SK-N-SH (cell line): ENCODE data around the gene ZFAND6. TPM values are rescaled to one million over a fixed set of nuclear protein-coding genes. Genes with fewer than 3 reads are reported as not detected.

ENCODE experiments used
- CTCF ChIA-PET: fragments of 300-600, 350-600 bp; formaldehyde crosslinking; extraction: SDS; loops from one replicate; lab custom pipeline; 2021; lab: Yijun Ruan, JAX
- POLR2A ChIA-PET: fragments of 350-600 bp; sonication (Branson Sonifier 250); formaldehyde crosslinking; extraction: SDS; loops from one replicate; lab custom pipeline; 2020; ENCODE audit warnings: antibody characterized with exemption, inconsistent platforms; lab: Yijun Ruan, JAX
- DNase-seq: peaks from one replicate; pipeline ENCODE4 v3.0.0; 2012
- H2AFZ ChIP-seq: fragments of 200-600 bp; sonication (generic); 2 replicates; pipeline ENCODE4 v1.8.1; 2016; ENCODE audit warnings: antibody characterized with exemption, mild to moderate bottlenecking, low read depth
- H3F3A ChIP-seq: fragments of 200-600 bp; sonication (generic); replicated peaks from 2 replicates; pipeline ENCODE3; 2016; ENCODE audit warnings: antibody characterized with exemption, mild to moderate bottlenecking; ENCODE audit not compliant: insufficient read depth
- H3K27ac ChIP-seq, 2 experiments: fragments of 200-500 bp in 1 of 2; fragments of 200-600 bp in 1 of 2; sonication (Bioruptor generic) in 1 of 2; sonication (generic), shearing (Covaris generic) in 1 of 2; 2 replicates each; pipeline versions ENCODE4 v1.5.1 to v1.6.1; 2014 to 2016; ENCODE audit warnings: low read depth in 2 of 2, inconsistent platforms in 1 of 2, low read length in 1 of 2, mild to moderate bottlenecking in 1 of 2, mixed read lengths in 1 of 2
- H3K27me3 ChIP-seq: fragments of 200-600 bp; sonication (generic), shearing (Covaris generic); 2 replicates; pipeline ENCODE4 v1.6.1; 2016; ENCODE audit warnings: mixed run types; ENCODE audit not compliant: insufficient read depth
- H3K36me3 ChIP-seq, 2 experiments: fragments of 200-500 bp in 1 of 2; fragments of 200-600 bp in 1 of 2; sonication (Bioruptor generic) in 1 of 2; sonication (generic) in 1 of 2; replicated peaks in 1 of 2; 2 replicates each; pipeline versions ENCODE3 to v1.5.1; 2014 to 2016; ENCODE audit warnings: low read length in 1 of 2, mild to moderate bottlenecking in 1 of 2; ENCODE audit not compliant: insufficient read depth in 2 of 2, control insufficient read depth in 1 of 2
- H3K4me1 ChIP-seq, 2 experiments: fragments of 200-500 bp in 1 of 2; fragments of 200-600 bp in 1 of 2; sonication (Bioruptor generic) in 1 of 2; sonication (generic), shearing (Covaris generic) in 1 of 2; 2 replicates each; pipeline versions ENCODE4 v1.5.1 to v1.6.1; 2014 to 2016; ENCODE audit warnings: low read depth in 1 of 2, low read length in 1 of 2, mixed run types in 1 of 2; ENCODE audit not compliant: insufficient read depth in 2 of 2, control insufficient read depth in 1 of 2
- H3K4me2 ChIP-seq: fragments of 200-600 bp; sonication (generic), shearing (Covaris generic); 2 replicates; pipeline ENCODE4 v1.6.1; 2017; ENCODE audit warnings: mixed run types
- H3K4me3 ChIP-seq, 2 experiments: fragments of 200-500 bp in 1 of 2; fragments of 200-600 bp in 1 of 2; sonication (Bioruptor generic) in 1 of 2; sonication (generic), shearing (Covaris generic) in 1 of 2; 2 replicates each; pipeline versions ENCODE4 v1.5.1 to v1.8.1; 2014 to 2016; ENCODE audit warnings: low read depth in 2 of 2, inconsistent platforms in 1 of 2, low read length in 1 of 2, mild to moderate bottlenecking in 1 of 2, mixed read lengths in 1 of 2, moderate library complexity in 1 of 2
- H3K79me2 ChIP-seq: fragments of 200-600 bp; sonication (generic); 2 replicates; pipeline ENCODE4 v1.8.1; 2017; ENCODE audit warnings: mild to moderate bottlenecking; ENCODE audit not compliant: insufficient read depth
- H3K9ac ChIP-seq: fragments of 200-600 bp; sonication (generic); 2 replicates; pipeline ENCODE4 v1.6.1; 2017; ENCODE audit warnings: mixed run types
- H3K9me2 ChIP-seq: fragments of 200-600 bp; sonication (generic); 2 replicates; pipeline ENCODE4 v1.6.1; 2017; ENCODE audit warnings: mixed run types
- H3K9me3 ChIP-seq: fragments of 200-600 bp; sonication (generic); 2 replicates; pipeline ENCODE4 v1.6.1; 2017; ENCODE audit warnings: mixed run types, mild to moderate bottlenecking, moderate library complexity
- H4K20me1 ChIP-seq: fragments of 200-600 bp; sonication (generic); 2 replicates; pipeline ENCODE4 v1.6.1; 2017; ENCODE audit warnings: mild to moderate bottlenecking, mixed run types; ENCODE audit not compliant: insufficient read depth
- ELF1 ChIP-seq: IDR thresholded peaks from 2 replicates; pipeline ENCODE4 v1.4.0; 2012
- EZH2phosphoT487 ChIP-seq: fragments of 200-600 bp; sonication (generic); IDR thresholded peaks from 2 replicates; pipeline ENCODE4 v1.6.1; 2017; ENCODE audit warnings: low read depth, mixed run types, mild to moderate bottlenecking, antibody characterized with exemption, moderate library complexity, borderline replicate concordance
- FOXJ3 ChIP-seq: sonication (generic); formaldehyde crosslinking; IDR thresholded peaks from 2 replicates; pipeline ENCODE4 v1.5.1; 2020; ENCODE audit warnings: mild to moderate bottlenecking, missing genetic modification reagents
- GABPA ChIP-seq: IDR thresholded peaks from 2 replicates; pipeline ENCODE4 v1.4.0; 2012; ENCODE audit warnings: low read depth, mild to moderate bottlenecking
- GATA2 ChIP-seq: sonication (generic); formaldehyde crosslinking; IDR thresholded peaks from 2 replicates; pipeline ENCODE4 v1.5.0; 2020; ENCODE audit warnings: mild to moderate bottlenecking, missing genetic modification reagents
- IRF3 ChIP-seq: fragments of 150-350 bp; IDR thresholded peaks from 2 replicates; pipeline ENCODE4 v1.6.1; 2016; ENCODE audit warnings: mild to moderate bottlenecking, low read depth, low read length
- JUND ChIP-seq: IDR thresholded peaks from 2 replicates; pipeline ENCODE4 v1.4.0; 2012
- MAX ChIP-seq: IDR thresholded peaks from 2 replicates; pipeline ENCODE4 v1.4.0; 2012; ENCODE audit warnings: low read depth
- MEF2A ChIP-seq: IDR thresholded peaks from 2 replicates; pipeline ENCODE4 v1.4.0; 2012; ENCODE audit warnings: low read depth, borderline replicate concordance
- MXI1 ChIP-seq: IDR thresholded peaks from 2 replicates; pipeline ENCODE4 v1.6.1; 2012; ENCODE audit warnings: mild to moderate bottlenecking, low read depth, low read length, improper control_type of control experiment
- NFIC ChIP-seq: IDR thresholded peaks from 2 replicates; pipeline ENCODE4 v1.4.0; 2012; ENCODE audit warnings: borderline replicate concordance
- NRF1 ChIP-seq: IDR thresholded peaks from 2 replicates; pipeline ENCODE4 v1.6.1; 2012; ENCODE audit warnings: low read depth, mild to moderate bottlenecking, low read length
- PBX3 ChIP-seq: IDR thresholded peaks from 2 replicates; pipeline ENCODE4; 2012
- RAD21 ChIP-seq: IDR thresholded peaks from 2 replicates; pipeline ENCODE4 v1.6.1; 2012; ENCODE audit warnings: mild to moderate bottlenecking, low read length
- RCOR1 ChIP-seq: fragments of 150-350 bp; IDR thresholded peaks from 2 replicates; pipeline ENCODE4 v1.6.1; 2017; ENCODE audit warnings: antibody characterized with exemption, low read length
- RFX5 ChIP-seq: IDR thresholded peaks from 2 replicates; pipeline ENCODE4 v1.6.1; 2012; ENCODE audit warnings: mild to moderate bottlenecking, improper control_type of control experiment, low read length
- SMC3 ChIP-seq: IDR thresholded peaks from 2 replicates; pipeline ENCODE4 v1.6.1; 2012; ENCODE audit warnings: low read depth, low read length, improper control_type of control experiment
- TAF1 ChIP-seq: IDR thresholded peaks from 2 replicates; pipeline ENCODE4 v1.6.1; 2012; ENCODE audit warnings: low read depth, mild to moderate bottlenecking, low read length, moderate library complexity, borderline replicate concordance
- TEAD4 ChIP-seq: IDR thresholded peaks from 2 replicates; pipeline ENCODE4 v1.4.0; 2012; ENCODE audit warnings: mild to moderate bottlenecking, borderline replicate concordance; ENCODE audit not compliant: insufficient read depth
- USF2 ChIP-seq: fragments of 150-350 bp; IDR thresholded peaks from 2 replicates; pipeline ENCODE4 v1.6.1; 2017; ENCODE audit warnings: antibody characterized with exemption, low read length, low read depth, borderline replicate concordance
- WGBS: methylation state at CpG from one replicate; pipeline ENCODE4 v1.1.6; 2017; ENCODE audit warnings: low lambda C conversion rate; 5-methylcytosine and 5-hydroxymethylcytosine counted together
- polyA plus RNA-seq, 3 experiments: library from polyadenylated mRNA; depleted of rRNA; stranded (reverse); fragments of >200 nt; gene quantifications; 2 replicates each; pipeline ENCODE4 v1.2.3, GENCODE V29; 2012

Gene ZFAND6
- polyA plus RNA-seq, 1 of the 3 experiments (the other 2 are of a cell fraction): 90.1 TPM

GRCh38 chr15:80163897-80164296, 104.4 kb downstream of the ZFAND6 start:
- Histone ChIP-seq H3K4me2 (no peak overlapping the region), H3K9me3 (no peaks in the 10 kb centered on the region), H4K20me1 (no peaks in the 10 kb centered on the region), H3K9me2 (no peaks in the 10 kb centered on the region), H3K9ac (no peak overlapping the region), H3K4me1 (no peaks in the 10 kb centered on the region; a peak in 1 of 4 replicates), H3K79me2 (no peaks in the 10 kb centered on the region), H3K27ac (no peak overlapping the region), H3F3A (no peaks in the 10 kb centered on the region), H3K4me3 (no peak overlapping the region), H2AFZ (no peak overlapping the region), H3K27me3 (no peaks in the 10 kb centered on the region), H3K36me3 (peaks cover 19 to 30% of the 10 kb centered on the region in 2 experiments)
- ChIA-PET POLR2A (no interaction called here), CTCF (interaction anchor here (0.7 kb wide), 1 partner anchor 12 kb away, joined by 3 read pairs; no protein-coding TSS in a partner anchor)
- WGBS: 82% methylated on average over 1 of the region's 1 CpG
- DNase-seq: no peak
- no peak for TF ChIP-seq IRF3

GRCh38 chr15:80167936-80168335, 108.5 kb downstream of the ZFAND6 start:
- Histone ChIP-seq H3K79me2 (no peaks in the 10 kb centered on the region), H4K20me1 (no peaks in the 10 kb centered on the region), H3K4me2 (no peak overlapping the region), H3K36me3 (peaks cover 8 to 15% of the 10 kb centered on the region in 2 experiments), H3K9ac (no peak overlapping the region), H3K27me3 (no peaks in the 10 kb centered on the region), H3K27ac (no peak overlapping the region), H2AFZ (no peak overlapping the region), H3K4me1 (no peaks in the 10 kb centered on the region), H3K4me3 (no peak overlapping the region), H3K9me3 (no peaks in the 10 kb centered on the region), H3F3A (no peaks in the 10 kb centered on the region), H3K9me2 (no peaks in the 10 kb centered on the region)
- WGBS: 90% methylated on average over 8 of the region's 8 CpGs
- POLR2A ChIA-PET: no interaction called here
- CTCF ChIA-PET: interaction anchor here (1.0 kb wide), 1 partner anchor 81 kb away, joined by 3 read pairs; no protein-coding TSS in a partner anchor
- DNase-seq: no peak
- TF ChIP-seq IRF3 (no peak), EZH2phosphoT487 (no peak), JUND (no peak), RCOR1 (no peak), NRF1 (no peak), TEAD4 (no peak), ELF1 (no peak), MAX (no peak), MEF2A (no peak), FOXJ3 (no peak), RAD21 (no peak), PBX3 (no peak), NFIC (no peak), GATA2 (CRISPR knock-in tag) (no peak), TAF1 (no peak), SMC3 (no peak), RFX5 (no peak), MXI1 (no peak), USF2 (no peak), GABPA (no peak)
